HEK293 (cell line): Measurements from ENCODE around the gene MAML3.

Source experiments
- ATF2 ChIP-seq: fragments of 450-650 bp; formaldehyde crosslinking; IDR thresholded peaks from 2 replicates; pipeline ENCODE4 v1.5.1; 2016; ENCODE audit warnings: missing biosample characterization, missing genetic modification characterization, low read depth
- PBX3 ChIP-seq: sonication (generic); formaldehyde crosslinking; IDR thresholded peaks from 2 replicates; pipeline ENCODE4 v1.8.1; 2022; ENCODE audit warnings: mild to moderate bottlenecking, moderate library complexity, missing genetic modification reagents
- PRDM1 ChIP-seq: fragments of 450-650 bp; formaldehyde crosslinking; IDR thresholded peaks from 2 replicates; pipeline ENCODE4; 2016; ENCODE audit warnings: missing biosample characterization, missing genetic modification characterization
- PRDM10 ChIP-seq: fragments of 450-650 bp; formaldehyde crosslinking; IDR thresholded peaks from 2 replicates; pipeline ENCODE4 v1.5.1; 2016; ENCODE audit warnings: missing biosample characterization, missing genetic modification characterization
- SCRT2 ChIP-seq: fragments of 450-650 bp; formaldehyde crosslinking; IDR thresholded peaks from 2 replicates; pipeline ENCODE4 v1.5.1; 2016; ENCODE audit warnings: missing biosample characterization, missing genetic modification characterization
- ZEB2 ChIP-seq: fragments of 450-650 bp; formaldehyde crosslinking; IDR thresholded peaks from 2 replicates; pipeline ENCODE4 v1.5.1; 2016; ENCODE audit warnings: missing biosample characterization, missing genetic modification characterization
- ZFP41 ChIP-seq: fragments of 450-650 bp; formaldehyde crosslinking; IDR thresholded peaks from 2 replicates; pipeline ENCODE4 v1.5.1; 2016; ENCODE audit warnings: missing biosample characterization, missing genetic modification characterization, borderline replicate concordance
- ZNF132 ChIP-seq: fragments of 450-650 bp; formaldehyde crosslinking; IDR thresholded peaks from 2 replicates; pipeline ENCODE4 v1.5.1; 2017; ENCODE audit warnings: missing biosample characterization, missing genetic modification characterization, borderline replicate concordance
- ZNF133 ChIP-seq: fragments of 450-650 bp; formaldehyde crosslinking; IDR thresholded peaks from 2 replicates; pipeline ENCODE4 v1.5.1; 2016; ENCODE audit warnings: missing biosample characterization, missing genetic modification characterization
- ZNF157 ChIP-seq: fragments of 450-650 bp; formaldehyde crosslinking; IDR thresholded peaks from 2 replicates; pipeline ENCODE4 v1.5.1; 2016; ENCODE audit warnings: missing biosample characterization, missing genetic modification characterization
- ZNF184 ChIP-seq: fragments of 450-650 bp; IDR thresholded peaks from 2 replicates; pipeline ENCODE4 v1.5.1; 2018; ENCODE audit warnings: missing biosample characterization, mild to moderate bottlenecking, missing genetic modification characterization
- ZNF202 ChIP-seq: fragments of 450-650 bp; formaldehyde crosslinking; IDR thresholded peaks from 2 replicates; pipeline ENCODE4 v1.5.1; 2016; ENCODE audit warnings: missing biosample characterization, missing genetic modification characterization, borderline replicate concordance
- ZNF214 ChIP-seq: fragments of 450-650 bp; formaldehyde crosslinking; IDR thresholded peaks from 2 replicates; pipeline ENCODE4 v1.5.1; 2017; ENCODE audit warnings: missing biosample characterization, mild to moderate bottlenecking, missing genetic modification characterization, borderline replicate concordance
- ZNF292 ChIP-seq: fragments of 450-650 bp; formaldehyde crosslinking; IDR thresholded peaks from 2 replicates; pipeline ENCODE4 v1.5.1; 2016; ENCODE audit warnings: low read depth, missing biosample characterization, missing genetic modification characterization, borderline replicate concordance
- ZNF433 ChIP-seq: fragments of 450-650 bp; formaldehyde crosslinking; IDR thresholded peaks from 2 replicates; pipeline ENCODE4 v1.5.1; 2016; ENCODE audit warnings: missing biosample characterization, missing genetic modification characterization, low read depth
- ZNF510 ChIP-seq: fragments of 450-650 bp; formaldehyde crosslinking; IDR thresholded peaks from 2 replicates; pipeline ENCODE4 v1.5.1; 2018; ENCODE audit warnings: mild to moderate bottlenecking, missing genetic modification characterization, missing biosample characterization; ENCODE audit not compliant: insufficient replicate concordance
- ZNF514 ChIP-seq: fragments of 450-650 bp; formaldehyde crosslinking; IDR thresholded peaks from 2 replicates; pipeline ENCODE4 v1.5.1; 2016; ENCODE audit warnings: missing biosample characterization, missing genetic modification characterization
- ZNF521 ChIP-seq: fragments of 450-650 bp; formaldehyde crosslinking; IDR thresholded peaks from 2 replicates; pipeline ENCODE4 v1.5.1; 2017; ENCODE audit warnings: missing biosample characterization, mild to moderate bottlenecking, missing genetic modification characterization
- ZNF529 ChIP-seq: fragments of 450-650 bp; formaldehyde crosslinking; IDR thresholded peaks from 2 replicates; pipeline ENCODE4 v1.5.1; 2017; ENCODE audit warnings: missing genetic modification characterization, missing biosample characterization; ENCODE audit not compliant: insufficient replicate concordance
- ZNF580 ChIP-seq: fragments of 450-650 bp; formaldehyde crosslinking; IDR thresholded peaks from 2 replicates; pipeline ENCODE4 v1.5.1; 2016; ENCODE audit warnings: missing biosample characterization, missing genetic modification characterization
- ZNF600 ChIP-seq: fragments of 450-650 bp; formaldehyde crosslinking; IDR thresholded peaks from 2 replicates; pipeline ENCODE4 v1.5.1; 2016; ENCODE audit warnings: missing biosample characterization, missing genetic modification characterization
- ZNF776 ChIP-seq: fragments of 450-650 bp; formaldehyde crosslinking; IDR thresholded peaks from 2 replicates; pipeline ENCODE4 v1.5.0; 2017; ENCODE audit warnings: missing biosample characterization, missing genetic modification characterization, borderline replicate concordance
- ZNF791 ChIP-seq: fragments of 450-650 bp; formaldehyde crosslinking; IDR thresholded peaks from 2 replicates; pipeline ENCODE4 v1.5.1; 2016; ENCODE audit warnings: missing biosample characterization, missing genetic modification characterization
- ZSCAN4 ChIP-seq: fragments of 450-650 bp; formaldehyde crosslinking; IDR thresholded peaks from 2 replicates; pipeline ENCODE4 v1.5.1; 2017; ENCODE audit warnings: missing biosample characterization, missing genetic modification characterization
- TF ChIP-seq, protein P1 (sequence below): fragments of 450-650 bp; formaldehyde crosslinking; IDR thresholded peaks from 2 replicates; pipeline ENCODE4 v1.5.1; 2016; ENCODE audit warnings: missing biosample characterization, missing genetic modification characterization
- TF ChIP-seq, protein P2 (sequence below): fragments of 450-650 bp; formaldehyde crosslinking; IDR thresholded peaks from 2 replicates; pipeline ENCODE4 v1.5.1; 2016; ENCODE audit warnings: missing biosample characterization, missing genetic modification characterization
- TF ChIP-seq, protein P3 (sequence below): fragments of 450-650 bp; formaldehyde crosslinking; IDR thresholded peaks from 2 replicates; pipeline ENCODE4 v1.5.1; 2016; ENCODE audit warnings: missing biosample characterization, missing genetic modification characterization

Gene MAML3

DNA sequence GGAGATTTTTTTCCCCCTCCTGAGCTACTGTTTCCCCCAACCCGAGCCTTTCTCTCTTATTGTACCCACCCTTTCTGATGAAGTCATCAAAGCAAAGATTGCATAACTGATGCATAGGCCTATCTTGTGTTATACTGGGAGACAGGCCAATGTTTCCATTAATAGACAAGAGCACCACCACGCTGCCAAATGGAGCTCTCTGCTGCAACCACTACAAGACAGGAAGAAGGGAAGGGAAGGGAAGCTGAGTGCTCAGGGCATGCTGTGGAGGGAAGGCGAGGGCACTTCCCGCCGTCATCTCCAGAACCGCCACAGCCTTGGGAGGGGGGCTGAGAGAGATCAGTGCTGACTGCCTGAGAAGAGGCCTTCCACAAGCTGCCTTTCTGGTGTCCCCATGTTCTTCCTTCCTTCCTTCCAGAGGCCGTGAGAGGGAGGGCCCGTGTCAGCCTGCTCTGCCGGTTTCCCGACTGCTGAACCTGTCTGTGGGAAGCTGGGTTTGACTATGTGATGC lies 413.4 kb downstream of the MAML3 start (continued):
- TF ChIP-seq PBX3 (CRISPR knock-in tag) (no peak), ZNF521 (tag by site-specific recombination) (no peak), ZNF292 (tag by site-specific recombination) (no peak), ZNF184 (no peak), ZNF510 (tag by site-specific recombination) (no peak), ZNF132 (tag by site-specific recombination) (no peak), ZSCAN4 (tag by site-specific recombination) (no peak), ZNF433 (tag by site-specific recombination) (no peak), ZFP41 (tag by site-specific recombination) (no peak), ZNF202 (tag by site-specific recombination) (no peak), ZNF214 (tag by site-specific recombination) (no peak), ZNF514 (tag by site-specific recombination) (no peak), ZNF133 (no peak), PRDM1 (tag by site-specific recombination) (no peak), ZNF529 (tag by site-specific recombination) (no peak), PRDM10 (tag by site-specific recombination) (peak; percentile 71), SCRT2 (tag by site-specific recombination) (no peak), ZNF600 (tag by site-specific recombination) (no peak), ZNF580 (tag by site-specific recombination) (no peak), ZNF157 (no peak), ZEB2 (tag by site-specific recombination) (peak; percentile 64; the same call in 1 of the 2 replicates), ZNF791 (tag by site-specific recombination) (no peak), ATF2 (peak; percentile 68), ZNF776 (tag by site-specific recombination) (no peak)
- TF ChIP-seq, protein P1, sequence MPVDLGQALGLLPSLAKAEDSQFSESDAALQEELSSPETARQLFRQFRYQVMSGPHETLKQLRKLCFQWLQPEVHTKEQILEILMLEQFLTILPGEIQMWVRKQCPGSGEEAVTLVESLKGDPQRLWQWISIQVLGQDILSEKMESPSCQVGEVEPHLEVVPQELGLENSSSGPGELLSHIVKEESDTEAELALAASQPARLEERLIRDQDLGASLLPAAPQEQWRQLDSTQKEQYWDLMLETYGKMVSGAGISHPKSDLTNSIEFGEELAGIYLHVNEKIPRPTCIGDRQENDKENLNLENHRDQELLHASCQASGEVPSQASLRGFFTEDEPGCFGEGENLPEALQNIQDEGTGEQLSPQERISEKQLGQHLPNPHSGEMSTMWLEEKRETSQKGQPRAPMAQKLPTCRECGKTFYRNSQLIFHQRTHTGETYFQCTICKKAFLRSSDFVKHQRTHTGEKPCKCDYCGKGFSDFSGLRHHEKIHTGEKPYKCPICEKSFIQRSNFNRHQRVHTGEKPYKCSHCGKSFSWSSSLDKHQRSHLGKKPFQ (tag by site-specific recombination) = no peak
- TF ChIP-seq, protein P2, sequence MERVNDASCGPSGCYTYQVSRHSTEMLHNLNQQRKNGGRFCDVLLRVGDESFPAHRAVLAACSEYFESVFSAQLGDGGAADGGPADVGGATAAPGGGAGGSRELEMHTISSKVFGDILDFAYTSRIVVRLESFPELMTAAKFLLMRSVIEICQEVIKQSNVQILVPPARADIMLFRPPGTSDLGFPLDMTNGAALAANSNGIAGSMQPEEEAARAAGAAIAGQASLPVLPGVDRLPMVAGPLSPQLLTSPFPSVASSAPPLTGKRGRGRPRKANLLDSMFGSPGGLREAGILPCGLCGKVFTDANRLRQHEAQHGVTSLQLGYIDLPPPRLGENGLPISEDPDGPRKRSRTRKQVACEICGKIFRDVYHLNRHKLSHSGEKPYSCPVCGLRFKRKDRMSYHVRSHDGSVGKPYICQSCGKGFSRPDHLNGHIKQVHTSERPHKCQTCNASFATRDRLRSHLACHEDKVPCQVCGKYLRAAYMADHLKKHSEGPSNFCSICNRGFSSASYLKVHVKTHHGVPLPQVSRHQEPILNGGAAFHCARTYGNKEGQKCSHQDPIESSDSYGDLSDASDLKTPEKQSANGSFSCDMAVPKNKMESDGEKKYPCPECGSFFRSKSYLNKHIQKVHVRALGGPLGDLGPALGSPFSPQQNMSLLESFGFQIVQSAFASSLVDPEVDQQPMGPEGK = peak; percentile 42; the same call in 1 of the 2 replicates
- TF ChIP-seq, protein P3, sequence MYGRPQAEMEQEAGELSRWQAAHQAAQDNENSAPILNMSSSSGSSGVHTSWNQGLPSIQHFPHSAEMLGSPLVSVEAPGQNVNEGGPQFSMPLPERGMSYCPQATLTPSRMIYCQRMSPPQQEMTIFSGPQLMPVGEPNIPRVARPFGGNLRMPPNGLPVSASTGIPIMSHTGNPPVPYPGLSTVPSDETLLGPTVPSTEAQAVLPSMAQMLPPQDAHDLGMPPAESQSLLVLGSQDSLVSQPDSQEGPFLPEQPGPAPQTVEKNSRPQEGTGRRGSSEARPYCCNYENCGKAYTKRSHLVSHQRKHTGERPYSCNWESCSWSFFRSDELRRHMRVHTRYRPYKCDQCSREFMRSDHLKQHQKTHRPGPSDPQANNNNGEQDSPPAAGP (tag by site-specific recombination) = peak; percentile 53; the same call in 1 of the 2 replicates
